ENCODE data around the gene NR6A1. TPM values are rescaled to one million over a fixed set of nuclear protein-coding genes. Genes with fewer than 3 reads are reported as not detected.

The NR6A1 gene
- total and polyA plus RNA-seq, 2 experiments from 2014 or later = 44.2 to 139 TPM

- no peak for TF ChIP-seq ZNF462 (CRISPR knock-in tag; IDR thresholded peaks at IDR 0.05)
- TF ChIP-seq POLR2AphosphoS5 (IDR thresholded peaks at IDR 0.05; ENCODE audit: low read depth) = no peak
Measured at GRCh38 chr9:124749781-124750180, 21.3 kb downstream of the NR6A1 start (continued).

GRCh38 chr9:124749284-124749683 lies 21.8 kb downstream of the NR6A1 start:
- Histone ChIP-seq H4K20me1 (replicated peaks; ENCODE audit: insufficient read depth) (peaks cover 10% of the 10 kb centered on the region), H3K4me1 (ENCODE audit: insufficient read depth) (peaks cover 14% of the 10 kb centered on the region), H3F3A (replicated peaks; ENCODE audit: low read depth) (no peaks in the 10 kb centered on the region), H3K36me3 (ENCODE audit: insufficient read depth) (no peaks in the 10 kb centered on the region), H3K4me3 (no peak overlapping the region), H3K27me3 (ENCODE audit: insufficient read depth) (no peaks in the 10 kb centered on the region), H3K27ac (ENCODE audit: low read depth) (no peak overlapping the region), H3K4me2 (no peak overlapping the region), H3K79me2 (replicated peaks; ENCODE audit: insufficient read depth) (peaks cover 97% of the 10 kb centered on the region), H3K9me2 (ENCODE audit: insufficient read depth) (no peaks in the 10 kb centered on the region), H2AFZ (no peak overlapping the region)
- H3K27me3 Mint-ChIP-seq (ENCODE audit: insufficient read depth, low read depth, poor library complexity) = peaks cover 2% of the 10 kb centered on the region
- ATAC-seq (no peak), DNase-seq (ENCODE audit: low spot score) (no peak)
- no peaks in the 10 kb centered on the region for H3K9me3 Mint-ChIP-seq
- peaks cover 53% of the 10 kb centered on the region for H3K4me1 Mint-ChIP-seq
- H3K36me3 Mint-ChIP-seq (ENCODE audit: low read depth) = no peaks in the 10 kb centered on the region
- H3K4me3 Mint-ChIP-seq = no peak overlapping the region
- H3K27ac Mint-ChIP-seq = no peak overlapping the region
- no peak for TF ChIP-seq POLR2AphosphoS5 (IDR thresholded peaks at IDR 0.05; ENCODE audit: low read depth)
- TF ChIP-seq CREB1 (CRISPR knock-in tag; IDR thresholded peaks at IDR 0.05; ENCODE audit: low read depth) = no peak
- TF ChIP-seq EZH2phosphoT487 (IDR thresholded peaks at IDR 0.05; ENCODE audit: unreplicated experiment) = no peak
- no peak for TF ChIP-seq ZNF331 (CRISPR knock-in tag; IDR thresholded peaks at IDR 0.05; ENCODE audit: low read depth)
- TF ChIP-seq ZNF114 (CRISPR knock-in tag; IDR thresholded peaks at IDR 0.05) = no peak
- TF ChIP-seq ZNF462 (CRISPR knock-in tag; IDR thresholded peaks at IDR 0.05) = no peak
- TF ChIP-seq STAT1 (IDR thresholded peaks at IDR 0.05; ENCODE audit: unreplicated experiment) = no peak
- TF ChIP-seq CTCF (conservative IDR thresholded peaks at IDR 0.05; ENCODE audit: low read depth in 2 of 2) = no peak
- TF ChIP-seq JUNB (IDR thresholded peaks at IDR 0.05; ENCODE audit: unreplicated experiment) = no peak
